GM19193 (cell line): ENCODE data around the gene RGMB.

Experiments used
- POLR2A ChIP-seq: IDR thresholded peaks from 4 replicates; pipeline ENCODE4 v1.6.1; 2011; ENCODE audit not compliant: insufficient read depth, insufficient read length; ENCODE audit errors: extremely low read depth

RGMB gene

GRCh38 chr5:98780390-98780789 is 6.9 kb downstream of the RGMB start:
- TF ChIP-seq POLR2A = no peak

GRCh38 chr5:98781520-98781919 is 8.1 kb downstream of the RGMB start:
- TF ChIP-seq POLR2A = no peak

- no peak for TF ChIP-seq POLR2A
These were observed 8.5 kb downstream of the RGMB start for GRCh38 chr5:98781964-98782363.

GRCh38 chr5:98783051-98783649 is 9.7 kb downstream of the RGMB start:
- TF ChIP-seq POLR2A = no peak

GRCh38 chr5:98784411-98784810 is 10.9 kb downstream of the RGMB start:
- TF ChIP-seq POLR2A = no peak

GRCh38 chr5:98785244-98785643 is 11.8 kb downstream of the RGMB start:
- TF ChIP-seq POLR2A = no peak

- TF ChIP-seq POLR2A = no peak
These were observed 12.9 kb downstream of the RGMB start for GRCh38 chr5:98786191-98786853.

- TF ChIP-seq POLR2A = no peak
These were observed 13.8 kb downstream of the RGMB start for GRCh38 chr5:98787131-98787719.

- TF ChIP-seq POLR2A = no peak
These were observed 15.6 kb downstream of the RGMB start for GRCh38 chr5:98789029-98789428.

- no peak for TF ChIP-seq POLR2A
These were observed 17.6 kb downstream of the RGMB start for GRCh38 chr5:98791001-98791519.

- no peak for TF ChIP-seq POLR2A
These were observed 18.6 kb downstream of the RGMB start for GRCh38 chr5:98791898-98792580.

- TF ChIP-seq POLR2A = no peak
These were observed 19.8 kb downstream of the RGMB start for GRCh38 chr5:98793223-98793622.

- no peak for TF ChIP-seq POLR2A
These were observed 20.5 kb downstream of the RGMB start for GRCh38 chr5:98794001-98794400.

- no peak for TF ChIP-seq POLR2A
These were observed 21.1 kb downstream of the RGMB start for GRCh38 chr5:98794414-98795080.

GRCh38 chr5:98795243-98795642 is 21.8 kb downstream of the RGMB start:
- TF ChIP-seq POLR2A = no peak
